Fibroblast of skin of right quadriceps (primary cell): Measurements from ENCODE around the gene DLX3.
A peak's percentile ranks its signal among the peaks of the same experiment; 100 is the strongest.

Experiments used
- DNase-seq: peaks from one replicate; pipeline ENCODE4 v3.0.0-alpha.2; 2013

Gene DLX3

GRCh38 chr17:49991409-49991808 is 3.6 kb downstream of the DLX3 start:
- no peak for DNase-seq

- DNase-seq, result no peak
Observed at GRCh38 chr17:49990921-49991320, 4.1 kb downstream of the DLX3 start.

DNA sequence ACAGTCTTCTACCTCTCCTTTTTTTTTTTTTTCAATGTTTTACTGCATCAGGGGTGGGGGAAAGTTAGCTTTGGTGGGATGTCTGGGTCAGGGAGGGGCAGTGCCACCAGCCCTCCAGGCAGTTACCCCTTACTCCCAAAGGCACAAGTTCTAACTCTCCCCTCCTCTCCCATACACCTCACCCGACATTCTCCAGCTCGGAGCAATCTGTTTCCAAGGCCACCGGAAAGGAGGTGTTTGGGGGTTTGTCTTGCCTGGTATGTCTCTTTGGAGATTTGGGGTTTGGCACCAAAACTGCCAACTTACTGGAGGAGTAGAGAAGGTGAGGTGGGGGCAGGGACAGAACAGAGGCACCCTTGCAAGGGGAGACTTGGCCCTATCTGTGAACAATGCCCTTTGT is 4.7 kb downstream of the DLX3 start:
- DNase-seq, result no peak

DNA sequence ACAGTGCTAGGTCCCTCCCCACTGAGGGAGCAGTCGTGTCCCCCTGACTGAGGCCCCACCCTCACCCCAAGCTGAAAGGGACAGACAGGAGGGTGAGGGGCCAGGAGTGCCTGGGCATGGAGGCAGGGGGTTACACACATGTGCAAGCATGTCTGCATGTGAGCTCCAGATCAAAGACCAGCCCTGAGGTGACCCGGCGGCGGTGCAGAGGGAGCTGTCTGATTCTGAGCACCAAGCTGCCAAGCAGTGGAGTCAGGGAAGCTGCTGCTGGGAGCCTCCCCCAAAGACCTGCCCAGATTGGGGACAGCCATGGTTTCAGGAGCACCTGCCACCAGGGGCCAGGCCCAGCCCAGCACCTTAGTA is 5.5 kb downstream of the DLX3 start:
- no peak for DNase-seq

- DNase-seq, result no peak
Observed at GRCh38 chr17:49987681-49988441, 7.2 kb downstream of the DLX3 start.

DNA sequence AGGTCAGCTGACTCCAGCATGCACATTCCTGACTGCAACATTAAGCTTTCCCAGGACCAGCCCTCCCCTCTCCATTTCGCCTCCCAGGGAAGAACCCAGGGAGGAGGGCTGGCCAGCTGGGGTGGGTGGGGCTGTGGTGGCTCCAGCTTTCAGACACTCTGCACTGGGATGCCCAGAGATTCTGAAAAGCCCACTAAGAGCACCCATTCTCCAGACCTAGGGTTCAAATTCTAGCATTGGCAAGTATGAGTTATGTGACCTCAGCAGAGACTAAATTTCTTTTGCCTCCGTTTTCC is 7.8 kb downstream of the DLX3 start:
- DNase-seq, result no peak

DNA sequence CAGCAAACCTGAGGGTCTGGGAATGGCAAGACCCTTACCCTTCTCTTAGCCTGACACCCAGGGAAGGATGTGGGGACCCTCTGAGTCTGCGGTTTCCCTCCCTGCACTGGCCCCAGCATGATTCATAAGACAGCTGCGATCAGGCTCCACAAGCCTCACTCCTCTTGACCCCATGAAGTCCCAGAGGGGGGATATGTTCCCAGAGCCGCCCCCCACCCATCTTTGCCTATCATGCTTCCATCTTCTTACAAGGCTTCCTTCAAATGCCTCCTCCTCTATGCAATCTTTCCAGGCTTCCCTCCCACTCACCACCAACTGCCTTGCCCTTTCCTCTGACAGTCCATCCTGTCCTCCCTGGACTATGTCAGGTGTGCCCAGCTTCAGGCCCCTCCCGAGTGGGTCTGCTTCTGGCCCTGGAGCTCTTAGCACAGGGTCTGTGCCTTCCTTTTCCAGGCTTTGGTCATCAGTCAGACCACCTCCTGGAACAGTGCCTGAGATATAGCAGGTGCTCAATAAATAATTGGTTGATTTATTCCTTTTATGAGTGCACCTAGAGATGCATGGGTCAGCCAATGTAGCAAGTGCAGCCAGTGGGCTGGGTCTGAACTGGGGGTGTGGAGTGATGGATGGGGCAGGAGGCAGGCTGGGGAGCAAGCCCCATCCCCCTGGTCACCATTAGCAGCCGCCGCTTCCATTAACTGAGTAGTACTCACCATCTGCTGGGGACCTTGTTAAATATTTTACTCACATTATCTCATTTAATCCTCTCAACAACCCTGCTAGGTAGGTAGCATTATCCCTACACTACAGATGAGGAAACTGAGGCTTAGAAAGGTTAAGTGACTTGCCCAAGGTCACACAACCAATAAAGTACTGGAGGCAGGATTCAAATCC is 8.4 kb downstream of the DLX3 start:
- DNase-seq, result no peak

- DNase-seq, result no peak
Observed at GRCh38 chr17:49985310-49985990, 9.6 kb downstream of the DLX3 start.

GRCh38 chr17:49984776-49985175 is 10.2 kb downstream of the DLX3 start:
- no peak for DNase-seq

GRCh38 chr17:49984283-49984682 is 10.7 kb downstream of the DLX3 start:
- DNase-seq, result no peak

GRCh38 chr17:49980703-49981197 is 14.3 kb downstream of the DLX3 start:
- no peak for DNase-seq

- no peak for DNase-seq
Observed at GRCh38 chr17:49979748-49980479, 15.1 kb downstream of the DLX3 start.

DNA sequence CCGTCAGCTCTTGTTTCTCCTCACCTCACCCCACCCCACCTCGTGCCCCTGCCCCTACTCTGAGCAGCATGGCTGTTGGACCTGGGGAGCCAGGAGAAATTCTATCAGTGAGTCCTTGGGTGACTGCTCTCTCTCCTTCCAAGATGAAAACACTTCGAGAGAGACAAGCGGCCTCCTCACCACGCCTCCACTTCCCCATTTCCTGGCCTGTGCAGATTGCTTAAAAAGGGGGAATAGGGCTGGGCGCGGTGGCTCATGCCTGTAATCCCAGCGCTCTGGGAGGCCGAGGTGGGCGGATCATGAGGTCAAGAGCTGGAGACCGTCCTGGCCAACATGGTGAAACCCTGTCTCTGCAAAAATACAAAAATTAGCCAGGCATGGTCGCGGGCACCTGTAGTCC is 16.5 kb downstream of the DLX3 start:
- DNase-seq, result no peak

DNA sequence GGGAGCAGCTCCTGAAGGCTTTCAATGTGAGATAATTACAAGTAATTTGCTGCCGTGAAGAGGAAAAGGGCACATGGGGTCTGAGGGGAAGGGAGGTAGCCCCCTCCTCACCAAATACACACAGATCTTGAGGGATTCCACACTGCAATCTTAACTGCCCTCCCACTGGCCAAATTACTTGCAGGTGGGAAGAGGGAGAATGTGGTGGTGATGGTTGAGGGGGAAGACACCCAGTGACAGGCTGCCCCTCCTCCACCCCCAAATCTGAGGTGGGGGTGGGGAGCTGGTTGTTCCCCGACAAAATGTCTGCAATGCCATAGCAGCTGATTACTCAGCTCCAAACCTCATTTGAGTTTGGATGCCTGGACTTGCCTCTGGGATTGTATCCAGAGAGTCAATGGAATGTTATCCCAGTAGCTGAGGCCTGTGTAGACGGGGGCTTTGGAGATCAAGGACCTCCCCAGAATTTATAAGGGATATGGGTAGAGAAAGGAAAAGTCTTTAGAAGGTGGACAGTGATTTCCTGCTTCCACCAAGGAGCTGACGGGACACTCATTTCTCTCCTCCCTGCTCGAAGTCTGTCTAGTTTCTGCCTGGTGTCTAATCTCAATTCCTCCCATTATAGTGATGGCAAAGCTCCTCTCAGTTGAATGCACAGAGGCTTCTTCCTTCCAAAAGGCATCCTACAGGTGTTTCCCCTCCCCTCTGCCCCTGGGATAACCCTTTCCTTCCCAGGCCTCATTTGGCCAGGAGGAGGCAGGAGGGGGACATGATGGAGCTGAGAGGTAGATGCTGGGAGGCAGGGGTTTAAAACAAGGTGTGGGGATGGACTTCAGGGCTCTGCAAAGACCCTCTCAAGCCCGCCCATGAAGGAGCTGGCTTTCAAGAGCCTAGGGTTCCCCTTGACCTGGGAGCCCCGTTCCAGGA is 17.3 kb downstream of the DLX3 start:
- DNase-seq, result peak; percentile 14

GRCh38 chr17:49976828-49977202 is 18.2 kb downstream of the DLX3 start:
- DNase-seq, result no peak

- no peak for DNase-seq
Observed at GRCh38 chr17:49976163-49976827, 18.7 kb downstream of the DLX3 start.

- no peak for DNase-seq
Observed at GRCh38 chr17:49975531-49975930, 19.5 kb downstream of the DLX3 start.

- DNase-seq, result no peak
Observed at GRCh38 chr17:49973271-49973615, 21.8 kb downstream of the DLX3 start.

- DNase-seq, result no peak
Observed at GRCh38 chr17:49972486-49973270, 22.3 kb downstream of the DLX3 start.

DNA sequence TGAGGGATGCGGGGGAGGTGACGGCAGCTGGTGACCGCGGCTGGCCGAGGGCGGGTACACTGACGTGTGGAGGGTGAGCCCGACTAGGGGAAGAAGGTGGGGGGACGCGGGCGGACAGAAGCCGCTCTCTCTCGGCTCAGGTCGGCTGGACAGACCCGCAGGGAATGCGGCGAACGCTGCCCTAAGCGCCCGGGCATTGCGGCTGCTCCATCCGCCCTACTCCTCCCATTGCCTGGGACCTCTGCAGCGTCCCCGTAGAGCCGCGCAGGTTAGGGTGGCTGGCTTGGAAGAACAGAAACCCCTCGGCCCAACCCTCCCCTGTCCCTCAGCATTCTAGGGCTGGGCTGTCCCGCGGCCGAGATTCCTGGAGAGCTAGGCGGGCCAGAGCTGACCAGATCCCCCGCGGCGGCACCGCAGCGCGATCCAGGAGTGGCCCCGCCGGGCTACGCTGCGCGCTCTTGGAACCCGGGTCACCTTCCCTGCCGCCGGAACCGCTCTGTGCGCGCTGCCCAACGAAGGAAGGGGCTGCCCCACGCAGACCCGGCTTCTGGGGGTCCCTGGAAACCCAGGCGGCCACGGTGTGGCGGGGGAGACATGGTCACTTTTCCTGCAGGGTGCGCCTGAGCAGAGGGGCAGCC is 23.1 kb downstream of the DLX3 start:
- DNase-seq, result no peak
